ENCODE data around the gene ZNF496.
A peak's percentile ranks its signal among the peaks of the same experiment; 100 is the strongest.
"Not testable (repeated sequence)": the region's sequence is repeated elsewhere in the genome, so short reads cannot be mapped to it uniquely, and the experiment has no call there.

The ZNF496 gene

DNA sequence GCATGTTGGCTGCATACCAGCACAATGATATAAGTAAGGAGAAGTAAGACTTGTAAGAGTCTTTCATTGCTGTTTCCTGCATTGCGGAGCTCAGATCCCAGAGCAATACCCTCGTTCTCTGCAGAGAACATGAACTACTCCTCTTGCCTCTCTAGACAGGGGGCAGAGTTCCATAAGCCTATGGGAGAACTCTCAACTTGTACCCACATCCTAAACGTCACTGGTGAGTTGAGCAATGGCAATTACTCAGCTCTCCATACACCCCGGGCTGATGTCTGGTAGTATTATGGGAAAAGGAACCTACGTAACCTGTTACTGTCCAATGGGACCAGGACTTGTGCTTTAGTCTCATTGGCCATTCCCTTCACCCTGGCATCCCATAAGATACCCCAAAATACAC lies 27.3 kb upstream of the ZNF496 start:
- DNase-seq: no peak

DNA sequence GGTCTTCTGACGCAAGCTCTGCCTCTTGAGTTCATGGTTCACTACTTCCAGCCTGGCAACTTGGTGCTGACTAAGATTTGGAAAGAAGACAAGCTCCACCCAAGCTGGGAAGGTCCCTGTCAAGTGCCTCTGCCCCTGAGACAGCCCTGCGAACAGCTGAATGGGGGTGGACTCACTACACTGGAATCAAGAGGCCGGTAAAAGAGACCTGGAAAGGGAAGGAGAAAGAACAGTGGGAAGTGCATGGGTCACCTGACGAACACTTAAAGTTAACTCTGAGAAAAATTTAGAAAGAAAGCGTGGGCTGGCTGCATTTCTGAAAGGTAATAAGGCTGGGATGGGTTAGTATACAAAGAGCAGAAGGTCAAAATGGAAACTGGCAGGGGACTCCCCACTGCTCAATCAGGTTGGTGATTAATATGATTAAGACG lies 26.1 kb upstream of the ZNF496 start:
- no peak for DNase-seq

DNA sequence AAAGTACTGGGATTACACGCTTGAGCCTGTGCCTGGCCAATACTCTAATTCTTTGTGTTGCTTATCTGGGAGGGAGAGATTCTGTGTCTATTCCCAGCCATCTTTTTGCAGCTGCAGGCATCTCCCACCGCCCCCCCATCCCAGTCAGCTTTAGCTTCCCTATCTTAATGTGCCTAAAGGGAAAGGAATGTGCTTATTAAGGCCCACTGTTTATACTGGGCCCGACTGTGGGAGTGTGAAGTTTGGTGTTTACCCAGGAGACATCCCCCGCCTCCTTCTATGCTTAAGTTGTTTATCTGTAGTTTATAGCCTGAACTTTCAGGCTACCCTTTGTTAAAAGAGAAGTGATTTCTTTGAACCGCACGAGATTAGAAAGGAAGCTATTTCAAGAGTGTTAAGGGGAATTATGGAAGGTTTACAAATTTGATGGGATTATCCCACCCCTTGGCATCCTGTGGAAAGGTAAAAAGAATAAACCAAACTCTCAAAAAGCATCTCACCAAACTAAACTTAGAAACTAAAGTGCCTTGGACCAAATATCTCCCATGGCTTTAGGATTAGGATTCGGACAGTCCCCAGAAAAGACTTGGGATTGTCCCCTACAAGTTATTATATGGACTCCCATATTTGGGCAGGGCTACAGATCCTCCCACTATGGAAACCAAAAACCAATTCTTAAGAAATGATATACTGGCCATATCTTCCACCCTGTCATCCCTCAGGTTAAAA lies 25.5 kb upstream of the ZNF496 start:
- no peak for DNase-seq

DNA sequence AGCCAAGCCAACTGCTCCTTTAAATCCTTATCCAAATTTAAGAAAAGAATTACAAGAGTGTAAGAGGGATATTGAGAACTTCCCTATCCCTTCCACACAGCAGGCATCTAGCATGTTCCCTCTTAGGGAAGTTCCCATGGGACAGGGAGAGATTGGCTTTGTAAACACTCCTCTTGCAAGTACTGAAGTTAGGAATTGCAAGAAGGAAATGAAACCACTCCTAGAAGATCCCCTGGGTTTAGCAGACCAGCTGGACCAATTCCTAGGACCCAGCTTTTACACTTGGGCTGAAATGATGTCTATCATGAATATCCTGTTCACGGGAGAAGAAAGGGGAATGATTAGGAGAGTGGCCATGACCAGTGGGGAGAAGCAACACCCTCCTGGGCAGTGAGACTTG lies 23.5 kb upstream of the ZNF496 start:
- DNase-seq: not testable (repeated sequence)

DNA sequence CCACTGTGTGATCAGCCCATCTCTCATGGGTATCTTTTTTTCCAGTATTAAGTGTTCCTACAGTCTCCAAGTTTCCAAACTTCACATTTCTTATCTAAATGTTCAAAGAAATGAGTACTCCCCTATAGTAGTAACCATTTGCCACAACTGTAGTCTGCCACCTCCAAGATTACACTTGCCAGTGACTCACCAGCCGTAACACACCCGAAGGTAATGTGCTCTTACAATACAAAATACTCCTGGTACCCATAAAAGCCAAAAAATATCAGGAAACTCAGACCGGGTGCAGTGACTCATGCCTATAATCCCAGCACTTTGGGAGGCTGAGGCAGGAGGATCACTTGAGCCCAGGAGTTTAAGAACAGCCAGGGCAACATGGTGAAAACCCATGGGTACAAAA lies 20.5 kb upstream of the ZNF496 start:
- DNase-seq: no peak

DNA sequence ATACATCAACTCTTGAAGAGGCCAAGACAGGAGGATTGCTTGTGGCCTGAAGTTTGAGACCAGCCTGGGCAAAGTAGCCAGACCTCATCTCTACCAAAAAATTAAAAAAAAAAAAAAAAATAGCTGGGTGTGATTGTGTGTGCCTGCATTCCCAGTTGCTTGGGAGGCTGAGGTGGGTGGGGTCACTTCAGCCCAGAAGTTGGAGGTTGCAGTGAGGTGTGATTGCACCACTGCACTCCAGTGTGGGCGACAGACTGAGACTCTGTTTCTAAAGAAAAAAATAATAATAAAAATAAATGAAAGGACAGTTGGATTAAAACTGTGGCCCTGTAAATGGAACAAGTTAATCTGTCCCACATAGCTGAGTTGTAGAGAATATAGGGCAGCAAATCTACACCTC lies 18.9 kb upstream of the ZNF496 start:
- DNase-seq: no peak

DNA sequence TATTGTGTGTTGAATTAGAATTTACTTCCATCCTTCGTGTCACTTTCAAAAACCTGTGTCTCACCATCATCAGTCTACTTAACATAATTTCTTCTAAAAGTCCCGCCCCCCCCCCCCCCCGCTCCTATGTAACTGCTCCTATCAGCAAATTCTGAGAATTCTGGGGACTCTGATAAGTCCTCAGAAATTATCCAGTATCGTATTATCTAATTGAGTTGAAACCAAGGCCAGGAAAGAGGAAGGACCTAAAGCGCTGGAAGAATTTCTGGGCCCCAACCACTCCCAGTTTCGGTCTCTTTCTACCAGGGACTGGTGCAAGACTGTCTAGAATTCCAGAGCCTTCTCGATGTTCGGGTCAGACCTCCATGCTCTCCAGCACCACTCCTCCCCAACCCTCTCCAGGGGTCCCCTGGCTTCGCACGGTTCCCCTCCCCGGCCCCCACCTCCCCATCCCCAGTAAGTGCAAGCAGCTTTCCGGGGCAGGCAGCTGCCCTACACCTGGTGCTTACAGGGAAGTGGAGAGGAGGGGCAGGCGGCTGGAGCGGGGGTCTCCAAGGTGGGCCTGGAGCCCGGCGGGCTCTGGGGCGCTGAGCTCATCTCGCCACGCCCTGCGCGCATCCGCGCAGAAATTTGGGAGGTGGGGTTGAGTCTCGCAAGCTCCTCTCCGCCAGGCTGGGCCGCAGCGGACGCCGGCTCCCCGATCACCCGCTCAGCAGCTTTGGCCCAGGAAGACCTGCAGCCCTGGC lies 16.0 kb upstream of the ZNF496 start:
- DNase-seq: no peak

DNA sequence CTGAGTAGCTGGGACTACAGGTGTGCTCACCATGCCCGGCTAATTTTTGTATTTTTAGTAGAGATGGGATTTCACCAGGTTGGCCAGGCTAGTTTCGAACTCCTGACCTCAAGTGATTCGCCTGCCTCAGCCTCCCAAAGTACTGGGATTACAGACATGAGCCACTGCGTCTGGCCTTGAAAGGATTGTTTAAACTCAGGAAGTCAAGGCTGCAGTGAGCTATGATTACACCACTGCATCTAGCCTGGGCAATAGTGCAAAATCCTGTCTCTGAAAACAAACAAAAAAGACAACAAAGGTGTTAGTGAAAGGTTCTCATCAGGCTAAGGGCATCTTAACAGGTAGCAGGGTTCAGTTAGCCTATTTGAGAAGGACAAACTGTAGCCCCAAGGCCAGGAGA lies 14.2 kb upstream of the ZNF496 start:
- no peak for DNase-seq

DNA sequence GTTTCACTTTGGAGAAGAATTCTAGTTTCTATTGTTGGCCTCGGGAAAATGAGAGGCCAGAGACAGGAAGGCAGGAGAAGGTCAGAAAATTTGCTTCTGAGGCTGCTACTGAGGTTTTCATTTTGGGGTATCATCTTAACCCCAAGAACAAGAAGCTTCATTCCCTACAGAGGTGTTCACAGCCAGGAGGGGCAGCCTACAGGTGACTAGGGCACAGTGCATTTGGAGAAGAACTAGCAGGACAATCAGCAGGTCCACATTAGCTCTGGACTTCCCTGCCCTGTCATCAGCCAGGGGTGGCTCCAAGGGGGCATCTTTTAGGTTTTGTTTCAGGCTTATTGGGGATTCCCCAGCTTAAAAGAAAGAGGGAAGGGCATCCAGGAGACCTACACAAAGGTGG lies 12.1 kb upstream of the ZNF496 start:
- DNase-seq: no peak

DNA sequence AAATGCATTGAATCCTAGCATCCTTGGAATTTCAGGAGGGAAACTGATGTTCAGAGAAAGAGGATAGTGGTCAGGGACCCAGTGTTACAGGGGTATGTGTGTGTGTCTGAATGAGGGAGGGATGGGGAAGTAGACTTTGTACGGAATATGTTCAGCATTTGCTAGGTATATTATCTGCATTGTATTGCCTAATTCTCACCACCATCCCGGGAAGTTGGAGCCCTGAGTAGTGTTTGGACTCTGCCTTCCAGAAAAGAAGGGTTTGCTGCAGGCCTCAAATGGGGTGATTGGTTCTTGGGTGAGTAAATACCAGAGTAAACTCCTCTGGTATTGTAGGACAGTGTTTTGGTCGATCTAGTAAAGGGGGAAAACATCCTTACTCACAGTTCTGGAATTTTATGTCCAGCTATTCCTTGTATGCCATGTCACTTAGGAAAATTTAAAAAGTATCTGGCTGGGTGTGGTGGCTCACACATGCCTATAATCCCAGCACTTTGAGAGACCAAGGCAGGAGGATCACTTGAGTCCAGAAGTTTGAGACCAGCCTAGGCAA lies 7.1 kb upstream of the ZNF496 start:
- no peak for DNase-seq

DNA sequence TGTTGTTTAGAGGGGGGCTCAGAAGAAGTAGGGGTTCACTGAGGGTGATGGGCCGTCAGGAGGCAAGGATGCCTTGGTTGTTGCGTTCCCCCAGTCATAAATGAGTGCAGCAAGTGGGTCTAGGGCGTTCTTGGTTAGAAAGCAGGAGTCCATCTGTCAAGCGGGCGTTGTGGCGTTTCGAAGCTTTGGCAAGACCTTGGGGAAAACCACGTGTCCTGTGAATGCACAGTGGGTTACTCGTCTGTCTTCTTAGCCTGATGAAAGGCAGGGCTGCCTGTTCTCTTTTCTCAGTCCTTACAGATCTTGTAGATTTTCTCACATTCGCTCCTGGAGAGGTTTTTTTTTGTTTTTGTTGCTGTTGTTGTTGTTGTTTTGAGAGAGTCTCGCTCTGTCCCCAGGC lies 6.3 kb upstream of the ZNF496 start:
- no peak for DNase-seq

DNA sequence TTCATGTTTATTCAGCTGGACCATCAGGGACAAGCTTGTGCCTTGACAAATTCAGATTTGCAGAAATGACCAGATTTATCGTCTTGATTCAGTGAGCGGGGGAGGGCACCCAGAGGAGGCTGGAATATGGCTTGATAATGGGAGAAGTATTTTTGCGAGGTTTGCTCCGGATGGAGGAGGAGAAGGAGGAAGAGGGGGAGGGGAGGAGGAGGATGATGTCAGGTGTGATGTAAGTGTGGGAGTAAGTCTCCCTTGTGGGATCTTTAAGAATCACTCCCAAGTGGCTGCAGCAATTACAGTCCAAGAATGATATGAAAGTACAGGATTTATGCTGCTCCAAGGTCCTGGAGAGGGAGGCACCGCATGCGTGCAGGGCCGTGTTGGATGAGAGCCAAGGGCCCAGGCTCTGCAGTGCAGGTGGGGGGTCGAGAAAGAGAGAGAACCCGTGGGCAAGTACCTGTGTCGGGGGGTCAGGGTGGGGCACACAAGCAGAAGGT lies 5.6 kb upstream of the ZNF496 start:
- no peak for DNase-seq

DNA sequence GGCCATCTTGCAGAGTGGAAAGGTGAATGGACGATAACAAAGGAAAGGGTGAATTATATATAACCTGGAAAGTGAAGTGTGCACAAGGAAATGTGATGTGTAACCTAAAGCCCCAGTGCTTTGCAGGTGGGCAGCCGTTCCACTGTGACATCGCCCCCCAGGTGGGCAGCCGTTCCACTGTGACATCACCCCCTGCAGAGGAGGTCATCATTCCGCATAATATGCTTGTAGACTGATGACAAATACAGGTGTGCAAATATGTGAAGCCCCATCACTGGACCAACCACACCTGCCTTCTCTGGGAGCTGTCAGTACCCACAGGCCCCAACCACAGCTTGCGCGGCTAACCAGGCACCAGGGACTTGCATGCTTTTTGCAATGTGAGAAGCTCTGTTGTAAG lies 4.7 kb upstream of the ZNF496 start:
- DNase-seq: no peak

DNA sequence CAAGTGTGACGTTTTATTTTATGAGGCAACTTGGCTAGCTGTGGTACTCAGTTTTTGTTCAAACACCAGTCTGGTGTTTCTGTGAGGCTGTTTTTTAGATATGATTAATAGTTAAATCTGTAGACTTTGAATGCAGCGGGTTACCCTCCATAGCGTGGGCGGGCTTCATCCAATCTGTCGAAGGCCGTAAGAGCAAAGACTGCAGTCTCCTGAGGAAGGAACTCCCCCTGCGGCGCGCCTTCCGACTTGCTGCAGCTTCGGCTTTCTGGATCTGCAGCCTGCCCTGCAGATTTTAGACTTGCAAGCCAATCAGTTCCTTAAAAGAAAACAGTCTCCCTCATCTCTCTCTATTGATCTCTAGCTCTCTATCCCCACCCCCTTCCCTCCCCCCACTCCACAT lies 4.2 kb upstream of the ZNF496 start:
- DNase-seq: no peak

DNA sequence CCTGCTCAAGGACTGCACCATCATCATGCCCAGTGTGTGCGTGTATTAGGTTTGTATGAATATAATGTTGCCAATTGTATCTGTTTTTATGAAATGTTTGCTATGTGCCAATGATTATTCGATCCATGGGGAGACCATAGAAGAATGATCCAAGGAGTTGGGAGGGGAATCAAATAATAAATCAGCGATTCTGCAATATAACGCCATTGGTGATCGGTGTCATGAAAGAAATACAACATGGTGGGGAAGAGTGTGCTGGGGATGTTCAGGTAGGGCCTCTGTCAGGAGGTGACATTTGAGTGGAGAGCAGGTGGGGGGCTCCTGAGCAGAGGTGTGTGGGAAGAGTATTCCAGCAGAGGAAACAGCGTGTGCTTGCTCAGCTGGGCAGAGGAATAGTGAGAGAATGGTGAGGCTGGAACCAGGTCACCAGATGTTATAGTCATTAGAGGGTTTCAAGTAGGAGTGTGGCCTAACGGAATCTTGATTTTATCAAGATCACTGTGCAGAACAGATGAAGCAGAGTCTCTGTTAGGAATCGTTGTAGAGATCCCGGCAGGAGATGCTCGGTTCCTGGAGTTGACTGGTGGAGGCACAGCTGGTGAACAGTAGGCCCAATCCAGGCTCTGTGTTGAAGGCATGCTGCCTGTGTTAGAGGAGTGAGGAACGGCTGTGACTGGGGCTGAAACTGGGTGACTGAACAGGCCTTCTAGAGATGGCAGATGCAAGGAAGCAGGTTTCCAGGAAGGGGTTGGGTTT lies 2.9 kb upstream of the ZNF496 start:
- DNase-seq: no peak

DNA sequence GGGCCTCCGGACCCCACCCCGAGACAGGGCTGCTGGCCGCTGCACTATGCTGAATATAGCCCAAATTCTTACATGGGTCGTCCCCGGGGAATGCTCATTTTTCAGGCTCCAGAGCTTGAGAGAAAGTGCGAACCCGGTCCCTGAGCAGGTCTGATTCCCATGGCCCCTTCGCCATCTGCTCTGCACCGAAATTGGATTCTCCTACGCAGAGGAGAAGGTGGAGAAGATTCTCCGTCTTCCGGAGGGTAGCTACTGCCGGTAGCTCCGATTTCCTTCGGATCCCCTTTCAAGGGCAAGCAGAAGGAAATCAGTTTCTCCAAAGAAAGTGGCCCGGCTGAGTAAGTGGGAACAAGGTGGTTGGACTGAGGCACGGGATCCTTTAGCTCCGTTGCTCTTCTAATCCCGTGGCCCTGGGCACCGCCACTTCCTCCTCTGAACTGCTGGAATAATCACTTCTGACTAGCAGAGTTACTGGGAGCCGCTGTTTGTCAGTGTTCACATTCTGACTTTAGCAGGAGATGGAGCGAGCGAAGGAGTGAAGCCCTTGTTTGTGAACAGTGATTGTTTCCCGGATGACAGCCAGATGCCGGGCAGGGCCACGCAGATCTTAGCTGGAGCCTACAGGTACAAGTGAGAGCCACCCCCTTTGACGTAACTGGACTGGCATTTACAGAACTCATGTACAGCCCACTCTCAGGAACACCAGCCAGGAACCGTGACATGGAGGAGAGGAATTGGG lies 1.1 kb upstream of the ZNF496 start:
- no peak for DNase-seq

DNA sequence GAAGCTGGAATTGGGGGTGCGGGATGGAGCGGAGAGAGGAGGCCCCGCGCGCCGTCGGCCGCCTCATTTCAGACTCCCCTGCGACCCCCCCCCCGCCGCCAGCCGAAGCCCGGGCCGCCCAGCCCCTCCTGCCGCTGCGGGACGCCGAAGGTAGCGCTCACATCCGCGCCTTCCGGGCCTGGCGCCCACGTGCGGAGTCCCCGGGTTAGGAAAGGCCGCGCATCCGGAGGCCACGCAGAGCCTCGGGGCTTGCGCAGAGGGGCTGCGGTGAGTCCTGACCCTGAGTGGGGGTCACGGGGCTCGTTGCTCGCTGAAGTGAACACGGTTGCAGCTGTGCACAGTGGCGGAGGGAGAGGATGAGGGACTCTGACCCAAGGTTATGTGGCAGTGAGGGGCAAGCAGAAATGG lies 552 bp upstream of the ZNF496 start:
- peak; percentile 13 for DNase-seq

DNA sequence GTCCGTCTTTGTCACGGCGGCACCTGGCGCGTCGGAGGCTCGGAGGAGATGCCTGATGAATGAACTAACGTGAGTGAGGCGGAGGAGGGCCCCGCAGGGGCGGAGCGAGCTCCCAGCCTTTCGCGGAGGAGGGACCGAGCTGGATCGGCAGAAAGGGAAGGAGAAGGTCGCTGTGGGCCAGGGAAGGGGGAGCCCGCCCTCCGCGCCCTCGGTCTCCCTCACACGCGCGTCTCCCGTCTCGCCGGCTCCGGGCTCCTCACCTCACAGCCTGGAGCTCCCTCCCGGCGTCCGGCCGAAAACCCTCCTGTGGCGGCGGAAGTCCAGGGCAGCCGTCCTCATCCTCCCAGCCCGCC lies 519 bp downstream of the ZNF496 start:
- peak; percentile 59 for DNase-seq

DNA sequence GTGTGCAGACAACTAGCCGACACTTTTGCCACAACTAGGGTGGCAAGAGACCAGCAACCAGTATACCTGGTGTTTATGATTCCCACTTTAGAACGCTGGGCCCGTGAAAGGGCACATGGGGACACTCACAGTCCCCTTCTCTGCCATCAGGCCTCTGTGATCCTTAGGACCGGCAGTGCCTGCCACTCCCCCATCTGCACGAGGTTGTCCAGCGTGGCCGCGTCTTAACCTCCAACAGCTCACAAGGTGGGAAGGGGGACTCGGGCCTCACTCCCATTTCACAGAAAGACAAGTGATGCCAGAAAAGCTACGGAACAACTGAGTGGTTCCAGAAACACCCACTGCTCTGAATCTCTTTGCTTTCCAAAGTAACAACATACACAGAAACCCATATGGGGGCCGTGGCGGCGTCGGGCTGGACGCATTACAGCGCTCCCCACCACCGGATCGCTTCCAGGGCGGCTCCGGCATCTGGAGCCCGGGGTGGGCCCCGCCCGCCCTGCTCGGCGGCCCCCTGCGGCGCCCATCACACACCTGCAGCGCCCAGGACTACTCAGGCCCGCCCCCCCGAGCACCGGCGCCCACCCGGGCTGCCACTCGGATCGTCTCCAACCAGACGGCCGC lies 1.0 kb downstream of the ZNF496 start:
- DNase-seq: no peak

DNA sequence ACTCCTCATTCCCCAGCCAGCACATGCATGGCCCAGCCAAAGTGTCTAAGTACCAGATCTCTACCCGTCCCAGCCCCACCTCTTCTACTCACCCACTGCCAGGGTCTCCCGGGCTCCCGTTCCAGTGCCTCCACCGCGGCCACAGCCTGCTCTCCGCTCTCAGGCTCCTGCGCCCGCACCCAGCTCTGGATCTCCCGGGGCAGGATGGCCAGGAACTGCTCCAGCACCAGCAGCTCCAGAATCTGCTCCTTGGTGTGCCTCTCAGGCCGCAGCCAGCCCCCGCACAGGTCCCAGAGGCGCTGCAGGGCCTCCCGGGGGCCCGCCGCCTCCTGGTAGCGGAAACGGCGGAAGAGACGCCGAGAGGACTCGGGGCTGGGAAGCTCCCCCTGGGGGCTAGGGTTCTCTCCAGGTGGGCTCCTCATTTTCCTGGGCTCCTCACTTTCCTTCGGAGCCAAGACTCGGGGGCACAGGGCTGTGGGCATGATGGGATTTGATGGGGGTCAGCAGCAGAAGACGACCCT lies 2.5 kb downstream of the ZNF496 start:
- DNase-seq: no peak

DNA sequence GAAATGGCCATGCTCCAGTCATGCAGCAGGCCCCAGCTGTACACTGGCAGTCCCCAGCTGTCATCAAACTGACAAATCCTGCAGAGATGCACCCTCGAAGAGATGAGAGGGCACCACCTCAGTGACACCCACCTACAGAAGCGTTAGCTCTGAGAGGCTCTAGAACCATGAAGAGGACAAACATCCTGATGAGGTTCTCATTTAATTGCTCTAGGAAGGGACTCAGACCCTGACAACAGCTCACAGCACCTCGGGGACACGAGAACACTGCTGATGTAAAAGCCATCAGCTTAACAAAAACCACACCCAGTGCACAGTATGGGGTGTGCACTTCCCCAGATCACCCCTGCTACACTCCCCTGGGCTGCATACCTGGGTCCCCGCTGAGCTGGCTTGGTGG lies 3.4 kb downstream of the ZNF496 start:
- DNase-seq: no peak

Measured in GF-D8 (cell line).